Neural progenitor cell (in vitro differentiated cells): ENCODE results near the gene ENOX2. TPM values are rescaled to one million over a fixed set of nuclear protein-coding genes. Genes with fewer than 3 reads are reported as not detected.

Source experiments
- DNase-seq: peaks from one replicate; pipeline ENCODE4 v3.0.0-alpha.2; 2016; ENCODE audit warnings: low spot score
- H2AFZ ChIP-seq: fragments of 200-600 bp; sonication (generic); replicated peaks from 2 replicates; pipeline ENCODE4 v1.6.1; 2016; ENCODE audit warnings: antibody characterized with exemption
- H3F3A ChIP-seq: fragments of 200-600 bp; sonication (generic); 2 replicates; pipeline ENCODE4 v1.6.1; 2016; ENCODE audit warnings: antibody characterized with exemption, low read depth
- H3K27ac ChIP-seq: fragments of 200-600 bp; sonication (generic); 2 replicates; pipeline ENCODE4 v1.5.1; 2016; ENCODE audit warnings: mild to moderate bottlenecking
- H3K27me3 ChIP-seq: fragments of 200-600 bp; sonication (generic); 2 replicates; pipeline ENCODE4 v1.6.1; 2016; ENCODE audit warnings: mild to moderate bottlenecking, moderate library complexity
- H3K36me3 ChIP-seq: fragments of 200-600 bp; sonication (generic); 2 replicates; pipeline ENCODE4 v1.5.1; 2016
- H3K4me1 ChIP-seq: fragments of 200-600 bp; sonication (generic); 2 replicates; pipeline ENCODE4 v1.6.1; 2016; ENCODE audit warnings: mixed run types
- H3K4me2 ChIP-seq: fragments of 200-600 bp; sonication (generic); 2 replicates; pipeline ENCODE4 v1.6.1; 2016
- H3K4me3 ChIP-seq: fragments of 200-600 bp; sonication (generic); 2 replicates; pipeline ENCODE4 v1.5.1; 2016
- H3K79me2 ChIP-seq: fragments of 200-600 bp; sonication (generic); 2 replicates; pipeline ENCODE4 v1.6.1; 2016; ENCODE audit warnings: low read depth
- H3K9ac ChIP-seq: fragments of 200-600 bp; sonication (generic); 2 replicates; pipeline ENCODE4 v1.6.1; 2016
- H3K9me3 ChIP-seq: fragments of 200-600 bp; sonication (generic); 2 replicates; pipeline ENCODE4 v1.5.1; 2016; ENCODE audit warnings: low read depth
- H4K20me1 ChIP-seq: fragments of 200-600 bp; sonication (generic); 2 replicates; pipeline ENCODE4 v1.6.1; 2016; ENCODE audit warnings: low read depth
- H3K27ac Mint-ChIP-seq: 3 replicates; pipeline ENCODE4 v1.8.0; 2021; ENCODE audit warnings: mixed read lengths
- H3K27me3 Mint-ChIP-seq: 2 replicates; pipeline ENCODE4 v1.8.0; 2022; ENCODE audit warnings: low read depth, mild to moderate bottlenecking, inconsistent platforms, moderate library complexity, mixed read lengths; ENCODE audit not compliant: insufficient read depth
- H3K36me3 Mint-ChIP-seq: 3 replicates; pipeline ENCODE4 v1.8.0; 2021; ENCODE audit warnings: mixed read lengths
- H3K4me1 Mint-ChIP-seq: 3 replicates; pipeline ENCODE4 v1.8.0; 2021; ENCODE audit warnings: mixed read lengths
- H3K4me3 Mint-ChIP-seq: 3 replicates; pipeline ENCODE4 v1.8.0; 2021; ENCODE audit warnings: mild to moderate bottlenecking, moderate library complexity, mixed read lengths
- H3K9me3 Mint-ChIP-seq: 3 replicates; pipeline ENCODE4 v1.8.0; 2020; ENCODE audit warnings: mixed read lengths
- CTCF ChIP-seq: fragments of 200-600 bp; sonication (generic); IDR thresholded peaks from 2 replicates; pipeline ENCODE4 v1.5.1; 2017; ENCODE audit warnings: antibody characterized with exemption, mild to moderate bottlenecking
- EZH2 ChIP-seq: fragments of 200-600 bp; sonication (generic); IDR thresholded peaks from 2 replicates; pipeline ENCODE4 v1.6.1; 2017; ENCODE audit warnings: antibody characterized with exemption, mild to moderate bottlenecking, moderate library complexity
- EZH2phosphoT487 ChIP-seq: fragments of 200-600 bp; sonication (generic); IDR thresholded peaks from 2 replicates; pipeline ENCODE4 v1.6.1; 2017; ENCODE audit warnings: antibody characterized with exemption
- total RNA-seq: library from RNA; depleted of rRNA; stranded (reverse); fragments of >200 nt; gene quantifications from 2 replicates; pipeline ENCODE4 v1.2.3, GENCODE V29; 2015; ENCODE audit warnings: low replicate concordance

Gene ENOX2
- total RNA-seq, 1 donor from 2014 or later, result 12.5 TPM

GRCh38 chrX:130682990-130683389 is 220.0 kb downstream of the ENOX2 start:
- H3K27ac Mint-ChIP-seq, result no peak overlapping the region
- no peak for TF ChIP-seq EZH2

GRCh38 chrX:130680164-130681035 is 222.6 kb downstream of the ENOX2 start:
- TF ChIP-seq EZH2phosphoT487, result no peak
- TF ChIP-seq EZH2, result no peak
- TF ChIP-seq CTCF, result no peak
- H3K4me1 Mint-ChIP-seq, result no peaks in the 10 kb centered on the region
- H3K27ac Mint-ChIP-seq, result no peak overlapping the region

More at GRCh38 chrX:130682990-130683389, 220.0 kb downstream of the ENOX2 start:
- H3K9ac ChIP-seq, result no peak overlapping the region
- Mint-ChIP-seq H3K9me3 (no peaks in the 10 kb centered on the region), H3K4me3 (no peak overlapping the region), H3K4me1 (no peaks in the 10 kb centered on the region), H3K36me3 (peaks cover 10% of the 10 kb centered on the region), H3K27me3 (peaks cover 5% of the 10 kb centered on the region)
- H3F3A ChIP-seq, result no peaks in the 10 kb centered on the region
- H3K27ac ChIP-seq, result no peak overlapping the region
- no peaks in the 10 kb centered on the region for H3K36me3 ChIP-seq
- H3K27me3 ChIP-seq, result no peaks in the 10 kb centered on the region
- no peak overlapping the region for H2AFZ ChIP-seq
- H3K4me1 ChIP-seq, result no peaks in the 10 kb centered on the region
- H3K9me3 ChIP-seq, result no peaks in the 10 kb centered on the region
- no peaks in the 10 kb centered on the region for H4K20me1 ChIP-seq
- H3K79me2 ChIP-seq, result no peaks in the 10 kb centered on the region
- no peak overlapping the region for H3K4me2 ChIP-seq
- DNase-seq, result no peak
- H3K4me3 ChIP-seq, result no peak overlapping the region

GRCh38 chrX:130676861-130677260 is 226.1 kb downstream of the ENOX2 start:
- Histone ChIP-seq H3K27ac (no peak overlapping the region), H3K36me3 (no peaks in the 10 kb centered on the region), H4K20me1 (no peaks in the 10 kb centered on the region), H3K4me3 (no peak overlapping the region), H3K9ac (no peak overlapping the region), H3K9me3 (no peaks in the 10 kb centered on the region), H3F3A (no peaks in the 10 kb centered on the region), H3K4me1 (no peaks in the 10 kb centered on the region), H3K27me3 (no peaks in the 10 kb centered on the region), H2AFZ (no peak overlapping the region), H3K4me2 (no peak overlapping the region), H3K79me2 (no peaks in the 10 kb centered on the region)
- Mint-ChIP-seq H3K27me3 (no peaks in the 10 kb centered on the region), H3K27ac (no peak overlapping the region), H3K4me3 (no peak overlapping the region), H3K36me3 (peaks cover 14% of the 10 kb centered on the region), H3K9me3 (peaks cover 8% of the 10 kb centered on the region), H3K4me1 (no peaks in the 10 kb centered on the region)
- DNase-seq, result no peak
- TF ChIP-seq EZH2phosphoT487 (no peak), EZH2 (no peak), CTCF (no peak)

More at GRCh38 chrX:130680164-130681035, 222.6 kb downstream of the ENOX2 start:
- H3K9me3 Mint-ChIP-seq, result no peaks in the 10 kb centered on the region
- Histone ChIP-seq H3K4me3 (no peak overlapping the region), H2AFZ (no peak overlapping the region), H3K27me3 (no peaks in the 10 kb centered on the region), H3K9me3 (no peaks in the 10 kb centered on the region), H3K36me3 (no peaks in the 10 kb centered on the region), H3F3A (no peaks in the 10 kb centered on the region), H3K4me1 (no peaks in the 10 kb centered on the region), H3K9ac (no peak overlapping the region), H3K79me2 (no peaks in the 10 kb centered on the region), H3K4me2 (no peak overlapping the region), H4K20me1 (no peaks in the 10 kb centered on the region), H3K27ac (no peak overlapping the region)
- H3K36me3 Mint-ChIP-seq, result peaks cover 7% of the 10 kb centered on the region
- peaks cover 3% of the 10 kb centered on the region for H3K27me3 Mint-ChIP-seq
- H3K4me3 Mint-ChIP-seq, result no peak overlapping the region
- no peak for DNase-seq

- H3K27me3 Mint-ChIP-seq, result no peaks in the 10 kb centered on the region
- Histone ChIP-seq H3K9me3 (no peaks in the 10 kb centered on the region), H3K4me1 (no peaks in the 10 kb centered on the region), H2AFZ (no peak overlapping the region), H4K20me1 (no peaks in the 10 kb centered on the region), H3K36me3 (no peaks in the 10 kb centered on the region), H3F3A (no peaks in the 10 kb centered on the region), H3K27ac (no peak overlapping the region), H3K79me2 (no peaks in the 10 kb centered on the region), H3K4me2 (no peak overlapping the region), H3K27me3 (no peaks in the 10 kb centered on the region), H3K9ac (no peak overlapping the region), H3K4me3 (no peak overlapping the region)
- H3K9me3 Mint-ChIP-seq, result peaks cover 8% of the 10 kb centered on the region
- H3K36me3 Mint-ChIP-seq, result peaks cover 12% of the 10 kb centered on the region
- no peak for TF ChIP-seq CTCF
- TF ChIP-seq EZH2, result no peak
- no peak for TF ChIP-seq EZH2phosphoT487
- H3K27ac Mint-ChIP-seq, result no peak overlapping the region
- no peak overlapping the region for H3K4me3 Mint-ChIP-seq
- no peak for DNase-seq
- no peaks in the 10 kb centered on the region for H3K4me1 Mint-ChIP-seq
Measured at GRCh38 chrX:130672214-130672613, 230.8 kb downstream of the ENOX2 start.
